HG02759 (cell line): ENCODE results near the gene CSNK1A1.
"Not testable (repeated sequence)": the region's sequence is repeated elsewhere in the genome, so short reads cannot be mapped to it uniquely, and the experiment has no call there.

Source experiments
- ATAC-seq: cut with Tn5 transposase; IDR thresholded peaks from one replicate; pipeline ENCODE4 v1.9.1; 2021; ENCODE audit warnings: mild to moderate bottlenecking, moderate library complexity; ENCODE audit not compliant: unreplicated experiment

The CSNK1A1 gene

GRCh38 chr5:149551227-149552037 lies at the start of gene CSNK1A1:
TSS of gene CSNK1A1 (minus strand) at chr5:149551439. CDS start at chr5:149550964, 475 bp downstream.
- ATAC-seq: peak; percentile 94

GRCh38 chr5:149600932-149601331 lies 49.7 kb upstream of the CSNK1A1 start:
- no peak for ATAC-seq

- ATAC-seq: no peak
These were observed 48.1 kb upstream of the CSNK1A1 start for GRCh38 chr5:149599375-149599774.

- no peak for ATAC-seq
These were observed 47.7 kb upstream of the CSNK1A1 start for GRCh38 chr5:149598966-149599365.

- not testable (repeated sequence) for ATAC-seq
These were observed 47.0 kb upstream of the CSNK1A1 start for GRCh38 chr5:149598234-149598633.

- ATAC-seq: no peak
These were observed 46.4 kb upstream of the CSNK1A1 start for GRCh38 chr5:149597618-149598017.

- no peak for ATAC-seq
These were observed 45.5 kb upstream of the CSNK1A1 start for GRCh38 chr5:149596712-149597111.

- not testable (repeated sequence) for ATAC-seq
These were observed 43.9 kb upstream of the CSNK1A1 start for GRCh38 chr5:149595105-149595504.

GRCh38 chr5:149594206-149594895 lies 43.1 kb upstream of the CSNK1A1 start:
- no peak for ATAC-seq

- no peak for ATAC-seq
These were observed 42.1 kb upstream of the CSNK1A1 start for GRCh38 chr5:149593370-149593769.

GRCh38 chr5:149588936-149589335 lies 37.7 kb upstream of the CSNK1A1 start:
- no peak for ATAC-seq

- ATAC-seq: no peak
These were observed 35.6 kb upstream of the CSNK1A1 start for GRCh38 chr5:149586708-149587318.

GRCh38 chr5:149585910-149586309 lies 34.7 kb upstream of the CSNK1A1 start:
- no peak for ATAC-seq

GRCh38 chr5:149584121-149584520 lies 32.9 kb upstream of the CSNK1A1 start:
- ATAC-seq: no peak

GRCh38 chr5:149583394-149583793 lies 32.2 kb upstream of the CSNK1A1 start:
- ATAC-seq: no peak

- no peak for ATAC-seq
These were observed 30.9 kb upstream of the CSNK1A1 start for GRCh38 chr5:149581931-149582768.

GRCh38 chr5:149581192-149581861 lies 30.1 kb upstream of the CSNK1A1 start, which contains the start of gene ARHGEF37:
TSS of gene ARHGEF37 (plus strand) at chr5:149581498. CDS start at chr5:149597770, 16,272 bp downstream.
- ATAC-seq: no peak

GRCh38 chr5:149580808-149581191 lies 29.6 kb upstream of the CSNK1A1 start:
- ATAC-seq: no peak

- ATAC-seq: no peak
These were observed 27.7 kb upstream of the CSNK1A1 start for GRCh38 chr5:149578896-149579295.

GRCh38 chr5:149576021-149576420 lies 24.8 kb upstream of the CSNK1A1 start:
- no peak for ATAC-seq
